Right cardiac atrium (tissue), 5 donors: ENCODE measurements around the gene SYNRG. TPM values are rescaled to one million over a fixed set of nuclear protein-coding genes. Genes with fewer than 3 reads are reported as not detected.

Experiments
- ATAC-seq, 2 donors: fragments of 200-7000 bp; cut with Tn5 transposase; one replicate each; pipeline versions ENCODE4 v1.8.0 to v1.9.1; 2020; ENCODE audit warnings: moderate library complexity in 2 of 2, mild to moderate bottlenecking in 1 of 2
- DNase-seq, 3 donors: peaks; one replicate each; pipeline ENCODE4 v3.0.0-alpha.2; 2020
- H3K27ac ChIP-seq: one replicate; pipeline ENCODE4 v1.5.1; 2013; ENCODE audit warnings: mild to moderate bottlenecking, low read length, control low read depth, moderate library complexity
- H3K27me3 ChIP-seq: one replicate; pipeline ENCODE4 v1.6.1; 2013; ENCODE audit not compliant: control insufficient read depth, insufficient read depth
- H3K4me1 ChIP-seq: one replicate; pipeline ENCODE4 v1.6.1; 2013; ENCODE audit warnings: low read length; ENCODE audit not compliant: control insufficient read depth, insufficient read depth
- H3K4me3 ChIP-seq: one replicate; pipeline ENCODE4 v1.5.1; 2013; ENCODE audit warnings: low read length, control low read depth
- H3K9me3 ChIP-seq: one replicate; pipeline ENCODE4 v1.6.1; 2013; ENCODE audit warnings: low read length; ENCODE audit not compliant: control insufficient read depth
- WGBS: extraction: QIAGEN DNeasy Blood & Tissue Kit; methylation state at CpG from one replicate; pipeline ENCODE4 v1.1.7; 2013; 5-methylcytosine and 5-hydroxymethylcytosine counted together
- intact Hi-C, 4 donors: fragments of 100-400 bp; cut with DNase I; formaldehyde crosslinking; loops; one replicate each; pipeline versions ENCODE4 v1.11.0 to v1.14.0; 2022 to 2023
- long read RNA-seq, 4 donors: library from polyadenylated mRNA; unstranded; transcript quantifications; one replicate each; pipeline ENCODE4 v2.0.0, GENCODE V29; 2020 to 2021
- polyA plus RNA-seq: library from polyadenylated mRNA; stranded (reverse); fragments of 200-250 nt; gene quantifications from one replicate; pipeline ENCODE4 v1.2.3, GENCODE V29; 2013
- total RNA-seq, 4 donors: library from RNA; stranded (reverse); fragmentation: NEBNext Ultra II Directional; extraction: Animal tissue kit (Norgen Biotek cat#: 25700); gene quantifications; one replicate each; pipeline ENCODE4 v1.2.1, GENCODE V29; 2021
- donor health status: healthy with polysubstance abuse.
- donor health status: DM: no; HTN: yes; CAD: no.
- donor health status: DM: no; HTN: no; CAD: no.
- donor health status: DM: no; HTN: yes; CAD: no; lungs with severe emphysema.
- donor health status: DM: yes; HTN: yes; CAD: no.

Gene SYNRG, protein sequence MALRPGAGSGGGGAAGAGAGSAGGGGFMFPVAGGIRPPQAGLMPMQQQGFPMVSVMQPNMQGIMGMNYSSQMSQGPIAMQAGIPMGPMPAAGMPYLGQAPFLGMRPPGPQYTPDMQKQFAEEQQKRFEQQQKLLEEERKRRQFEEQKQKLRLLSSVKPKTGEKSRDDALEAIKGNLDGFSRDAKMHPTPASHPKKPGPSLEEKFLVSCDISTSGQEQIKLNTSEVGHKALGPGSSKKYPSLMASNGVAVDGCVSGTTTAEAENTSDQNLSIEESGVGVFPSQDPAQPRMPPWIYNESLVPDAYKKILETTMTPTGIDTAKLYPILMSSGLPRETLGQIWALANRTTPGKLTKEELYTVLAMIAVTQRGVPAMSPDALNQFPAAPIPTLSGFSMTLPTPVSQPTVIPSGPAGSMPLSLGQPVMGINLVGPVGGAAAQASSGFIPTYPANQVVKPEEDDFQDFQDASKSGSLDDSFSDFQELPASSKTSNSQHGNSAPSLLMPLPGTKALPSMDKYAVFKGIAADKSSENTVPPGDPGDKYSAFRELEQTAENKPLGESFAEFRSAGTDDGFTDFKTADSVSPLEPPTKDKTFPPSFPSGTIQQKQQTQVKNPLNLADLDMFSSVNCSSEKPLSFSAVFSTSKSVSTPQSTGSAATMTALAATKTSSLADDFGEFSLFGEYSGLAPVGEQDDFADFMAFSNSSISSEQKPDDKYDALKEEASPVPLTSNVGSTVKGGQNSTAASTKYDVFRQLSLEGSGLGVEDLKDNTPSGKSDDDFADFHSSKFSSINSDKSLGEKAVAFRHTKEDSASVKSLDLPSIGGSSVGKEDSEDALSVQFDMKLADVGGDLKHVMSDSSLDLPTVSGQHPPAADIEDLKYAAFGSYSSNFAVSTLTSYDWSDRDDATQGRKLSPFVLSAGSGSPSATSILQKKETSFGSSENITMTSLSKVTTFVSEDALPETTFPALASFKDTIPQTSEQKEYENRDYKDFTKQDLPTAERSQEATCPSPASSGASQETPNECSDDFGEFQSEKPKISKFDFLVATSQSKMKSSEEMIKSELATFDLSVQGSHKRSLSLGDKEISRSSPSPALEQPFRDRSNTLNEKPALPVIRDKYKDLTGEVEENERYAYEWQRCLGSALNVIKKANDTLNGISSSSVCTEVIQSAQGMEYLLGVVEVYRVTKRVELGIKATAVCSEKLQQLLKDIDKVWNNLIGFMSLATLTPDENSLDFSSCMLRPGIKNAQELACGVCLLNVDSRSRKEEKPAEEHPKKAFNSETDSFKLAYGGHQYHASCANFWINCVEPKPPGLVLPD (N-terminal part only)
- total RNA-seq (10 to 100 TPM; 30.3 to 35.9 (median 35.5) TPM), polyA plus RNA-seq (6.0 TPM)
- long read RNA-seq, donor 1, partial matches to known transcripts: 15 of 25 reads
- long read RNA-seq, donor 1, other reads (novel, unspliced or antisense): 10 of 25 reads
- long read RNA-seq, donor 2, partial matches to known transcripts: 6 of 9 reads
- long read RNA-seq, donor 2, other reads (novel, unspliced or antisense): 3 of 9 reads
- long read RNA-seq, donor 3, partial matches to known transcripts: 36 of 45 reads
- long read RNA-seq, donor 3, other reads (novel, unspliced or antisense): 9 of 45 reads
- long read RNA-seq, donor 4, partial matches to known transcripts: 12 of 19 reads
- long read RNA-seq, donor 4, other reads (novel, unspliced or antisense): 6 of 19 reads

DNA sequence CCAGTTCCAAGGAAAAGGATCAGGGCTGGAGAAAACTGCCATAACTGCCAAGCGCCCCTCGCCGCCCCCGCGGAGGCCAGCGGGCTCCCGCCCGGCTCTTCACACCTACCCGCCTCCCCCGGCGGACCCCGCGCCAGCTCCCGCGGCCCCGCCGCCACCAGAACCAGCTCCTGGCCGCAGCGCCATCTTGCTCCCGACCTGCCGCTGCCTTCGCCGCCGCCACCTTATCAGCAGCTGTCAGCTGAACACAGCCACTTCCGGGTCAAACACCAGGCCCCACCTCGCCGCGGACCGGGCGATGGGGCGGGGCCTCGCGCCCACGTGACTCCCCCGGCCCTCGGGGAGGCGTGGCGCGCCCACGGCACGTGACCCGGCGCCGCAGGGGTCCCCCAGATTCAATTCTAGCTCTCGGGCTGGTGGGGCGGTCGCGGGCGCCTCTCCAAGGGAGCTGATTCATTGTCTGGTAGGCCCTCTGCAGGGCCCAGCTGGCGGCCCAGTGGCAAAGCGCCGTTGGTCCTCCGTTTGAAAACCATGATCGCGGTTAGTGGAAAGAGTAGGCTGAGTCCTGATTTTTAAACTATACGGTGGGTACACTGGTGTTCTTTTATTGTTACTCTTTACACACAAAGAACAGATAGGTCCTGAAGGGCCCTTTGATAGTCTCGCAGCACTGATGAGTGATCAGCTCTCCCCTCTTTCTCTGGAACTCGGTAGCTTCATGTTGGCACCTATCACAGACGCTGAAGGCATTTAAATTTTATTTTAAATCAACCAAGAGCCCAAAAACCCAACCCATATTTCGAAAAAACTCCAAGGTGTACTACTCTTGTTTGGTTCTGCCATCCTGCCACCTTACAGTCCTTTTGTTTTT lies at the start of gene SYNRG:
SYNRG (minus strand) TSS at position 249 of the 871 bp plus-strand sequence; CDS start at position 186, 63 bp downstream.
- intact Hi-C loops: no loop called here
- Histone ChIP-seq H3K9me3 (no peaks in the 10 kb centered on the region), H3K27me3 (no peaks in the 10 kb centered on the region), H3K4me1 (peaks cover 2% of the 10 kb centered on the region), H3K27ac (peak within 1 kb of the TSS; percentile 66), H3K4me3 (peak within 1 kb of the TSS; percentile 85)
- DNase-seq (peak; percentile 98 to 99 (median 98)), ATAC-seq (peak; percentile 99)
- WGBS: 2% methylated on average over 60 of the region's 60 CpGs

DNA sequence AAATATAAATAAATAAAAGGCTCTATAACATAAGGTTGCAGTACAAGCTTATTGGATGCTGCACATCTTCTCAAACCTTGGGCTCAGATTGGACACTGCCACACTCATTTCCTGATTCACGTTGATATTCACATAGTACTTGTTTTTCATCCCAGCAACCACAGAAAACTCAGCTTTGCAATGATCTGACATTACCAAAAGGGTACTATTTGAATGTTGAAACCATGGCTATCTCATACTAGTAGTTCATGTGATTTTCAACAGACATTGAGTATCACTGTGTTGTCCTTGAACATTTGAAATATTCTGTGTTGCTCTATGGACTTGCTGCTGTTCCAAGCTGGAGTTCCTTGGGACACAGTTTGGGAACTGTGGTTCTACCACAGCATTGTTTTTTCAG lies 48.0 kb upstream of the SYNRG start:
- Histone ChIP-seq H3K27me3 (no peaks in the 10 kb centered on the region), H3K27ac (no peak overlapping the region), H3K4me1 (no peaks in the 10 kb centered on the region), H3K9me3 (no peaks in the 10 kb centered on the region), H3K4me3 (no peak overlapping the region)
- DNase-seq (no peak), ATAC-seq (no peak)
- intact Hi-C loops: loop anchor here in 1 of 4 donors (10.0 kb wide), 1 partner anchor 118 kb away; no protein-coding TSS in a partner anchor
- WGBS: 65% methylated on average over 1 of the region's 1 CpG

DNA sequence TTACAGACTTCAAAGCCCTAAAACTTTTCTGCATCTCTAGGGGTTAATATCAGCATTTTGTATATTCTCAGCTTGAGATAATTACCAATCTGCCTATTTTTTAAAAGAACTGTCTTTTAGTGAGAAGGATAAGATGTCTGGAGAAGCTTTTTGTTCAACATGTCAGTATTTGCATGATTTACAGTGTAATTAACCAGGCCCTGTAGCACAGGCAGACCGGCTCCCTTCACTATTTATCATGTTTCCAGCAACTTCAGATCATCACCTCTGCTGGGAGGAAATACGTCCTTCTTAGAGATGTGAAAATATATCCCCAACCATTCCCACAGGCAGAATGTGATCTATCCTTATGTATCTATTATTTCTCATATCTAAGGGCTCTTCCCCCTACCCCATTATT lies 42.6 kb upstream of the SYNRG start:
- no peak overlapping the region for H3K27ac ChIP-seq
- H3K9me3 ChIP-seq: no peaks in the 10 kb centered on the region
- ATAC-seq: no peak

DNA sequence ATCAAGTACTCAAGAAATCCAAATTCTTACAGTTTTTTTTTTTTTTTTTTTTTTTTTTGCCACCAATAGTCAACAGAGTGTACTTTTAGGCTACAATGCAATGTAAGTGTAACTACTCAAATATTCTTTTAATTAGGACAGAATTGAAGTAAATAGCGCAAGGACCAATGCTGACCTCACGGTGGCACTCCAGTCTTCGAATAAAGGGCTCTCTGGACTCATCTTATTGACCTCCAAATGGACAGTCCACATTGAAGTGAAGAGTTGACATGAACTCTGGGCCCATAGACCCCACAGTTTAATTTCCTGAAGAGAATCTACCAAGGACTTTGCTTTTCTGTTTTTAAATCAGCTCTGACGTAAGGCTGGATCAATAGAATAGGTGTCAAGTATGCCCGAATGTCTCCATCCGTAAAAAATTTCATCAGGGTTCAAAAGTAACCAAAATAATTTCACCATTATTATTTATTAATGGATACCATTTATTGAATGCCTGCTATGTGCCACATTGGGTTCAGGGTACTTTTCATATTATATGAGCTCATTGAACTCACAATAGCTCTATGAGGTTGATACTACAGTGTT lies 41.3 kb upstream of the SYNRG start:
- DNase-seq (peak in 1 of 3 donors; percentile 50), ATAC-seq (peak in 1 of 2 donors; percentile 38)
- WGBS: 61% methylated on average over 6 of the region's 6 CpGs
- Histone ChIP-seq H3K4me3 (no peak overlapping the region), H3K27me3 (no peaks in the 10 kb centered on the region), H3K4me1 (no peaks in the 10 kb centered on the region), H3K9me3 (no peaks in the 10 kb centered on the region), H3K27ac (no peak overlapping the region)
- intact Hi-C loops: loop anchor here in 2 of 4 donors (5.0 to 10.0 kb wide), 2 partner anchors 122 to 124 kb away; no protein-coding TSS in a partner anchor

More for the DNA sequence above, 42.6 kb upstream of the SYNRG start:
- DNase-seq: no peak
- 59% methylated on average over 2 of the region's 2 CpGs for WGBS
- no peak overlapping the region for H3K4me3 ChIP-seq
- no peaks in the 10 kb centered on the region for H3K4me1 ChIP-seq
- no peaks in the 10 kb centered on the region for H3K27me3 ChIP-seq
- intact Hi-C loops: loop anchor here in 2 of 4 donors (5.0 to 10.0 kb wide), 2 partner anchors 120 to 123 kb away; no protein-coding TSS in a partner anchor

DNA sequence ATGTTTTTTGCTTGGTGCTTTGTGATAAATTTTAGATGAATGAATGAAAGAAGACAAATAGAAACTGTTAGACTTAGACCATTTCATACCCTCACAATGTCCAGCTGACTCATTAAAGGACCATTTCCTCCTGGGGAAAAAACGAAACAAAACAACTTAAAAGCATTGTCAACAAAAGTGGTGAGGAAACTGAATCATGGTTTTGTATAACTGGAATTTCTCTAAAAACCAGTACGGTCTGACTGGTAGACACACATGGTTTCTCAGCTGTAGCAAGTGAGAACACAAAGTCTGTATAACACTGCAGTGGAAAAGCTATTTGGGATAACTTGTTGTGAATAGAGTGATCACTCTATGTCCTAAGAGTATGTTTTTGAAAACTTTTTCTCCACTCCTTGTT lies 39.3 kb upstream of the SYNRG start:
- Histone ChIP-seq H3K4me1 (no peaks in the 10 kb centered on the region), H3K27me3 (no peaks in the 10 kb centered on the region), H3K27ac (no peak overlapping the region), H3K9me3 (no peaks in the 10 kb centered on the region), H3K4me3 (no peak overlapping the region)
- intact Hi-C loops: loop anchor here in 2 of 4 donors (5.0 to 10.0 kb wide), 2 partner anchors 166 to 169 kb away; no protein-coding TSS in a partner anchor
- ATAC-seq (peak in 1 of 2 donors; percentile 17), DNase-seq (no peak)
- WGBS: 44% methylated on average over 2 of the region's 2 CpGs

DNA sequence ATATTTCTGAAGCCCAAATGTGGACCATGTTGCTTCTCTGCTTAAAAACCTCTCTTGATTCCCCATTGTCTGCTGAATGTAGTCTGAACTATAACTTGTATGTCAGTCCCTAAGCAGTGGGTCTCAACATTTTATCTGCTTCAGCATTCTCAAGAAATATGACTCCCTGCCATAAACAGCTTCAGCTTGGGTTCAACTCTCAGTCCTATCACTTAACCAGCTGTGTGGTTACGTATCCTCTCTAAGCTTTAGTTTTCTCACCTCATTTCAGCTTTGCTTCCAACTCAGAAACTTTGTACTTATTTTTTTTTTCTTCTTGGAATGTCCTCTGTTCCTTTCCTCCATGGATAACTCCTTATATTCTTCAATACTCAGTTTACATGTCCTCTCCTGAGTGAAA lies 38.6 kb upstream of the SYNRG start:
- DNase-seq (no peak), ATAC-seq (no peak)
- intact Hi-C loops: loop anchor here in 2 of 4 donors (5.0 to 10.0 kb wide), 2 partner anchors 167 to 169 kb away; no protein-coding TSS in a partner anchor
- no peaks in the 10 kb centered on the region for H3K27me3 ChIP-seq
- no peak overlapping the region for H3K4me3 ChIP-seq
- no peak overlapping the region for H3K27ac ChIP-seq
- no peaks in the 10 kb centered on the region for H3K4me1 ChIP-seq
- WGBS: 61% methylated on average over 1 of the region's 1 CpG
- H3K9me3 ChIP-seq: no peaks in the 10 kb centered on the region

DNA sequence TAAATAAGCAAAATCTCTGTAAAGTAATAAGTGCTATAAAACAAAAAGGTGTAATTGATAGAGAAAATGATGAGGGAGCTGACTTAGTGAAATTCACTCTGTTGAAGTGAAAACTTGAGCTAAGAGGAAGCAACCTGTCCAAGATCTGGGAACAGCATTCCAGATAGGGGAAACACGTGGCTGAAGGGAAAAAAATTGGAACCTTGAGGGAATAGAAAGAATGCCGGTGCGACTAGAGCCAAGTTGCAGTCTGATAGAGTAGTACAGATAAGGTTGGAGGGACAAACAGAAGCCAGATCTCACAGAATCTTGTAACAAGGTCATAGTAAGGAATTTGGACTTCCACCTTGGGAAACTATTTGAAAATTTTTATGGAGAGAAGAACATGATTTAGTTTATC lies 34.7 kb upstream of the SYNRG start:
- H3K27me3 ChIP-seq: no peaks in the 10 kb centered on the region
- ATAC-seq (peak in 1 of 2 donors; percentile 34), DNase-seq (no peak)
- peak overlapping the region; percentile 83 for H3K4me3 ChIP-seq
- H3K9me3 ChIP-seq: no peaks in the 10 kb centered on the region
- WGBS: 7% methylated on average over 3 of the region's 3 CpGs
- H3K4me1 ChIP-seq: no peaks in the 10 kb centered on the region
- H3K27ac ChIP-seq: no peak overlapping the region
- intact Hi-C loops: loop anchor here in 1 of 4 donors (10.0 kb wide), 1 partner anchor 171 kb away; no protein-coding TSS in a partner anchor

DNA sequence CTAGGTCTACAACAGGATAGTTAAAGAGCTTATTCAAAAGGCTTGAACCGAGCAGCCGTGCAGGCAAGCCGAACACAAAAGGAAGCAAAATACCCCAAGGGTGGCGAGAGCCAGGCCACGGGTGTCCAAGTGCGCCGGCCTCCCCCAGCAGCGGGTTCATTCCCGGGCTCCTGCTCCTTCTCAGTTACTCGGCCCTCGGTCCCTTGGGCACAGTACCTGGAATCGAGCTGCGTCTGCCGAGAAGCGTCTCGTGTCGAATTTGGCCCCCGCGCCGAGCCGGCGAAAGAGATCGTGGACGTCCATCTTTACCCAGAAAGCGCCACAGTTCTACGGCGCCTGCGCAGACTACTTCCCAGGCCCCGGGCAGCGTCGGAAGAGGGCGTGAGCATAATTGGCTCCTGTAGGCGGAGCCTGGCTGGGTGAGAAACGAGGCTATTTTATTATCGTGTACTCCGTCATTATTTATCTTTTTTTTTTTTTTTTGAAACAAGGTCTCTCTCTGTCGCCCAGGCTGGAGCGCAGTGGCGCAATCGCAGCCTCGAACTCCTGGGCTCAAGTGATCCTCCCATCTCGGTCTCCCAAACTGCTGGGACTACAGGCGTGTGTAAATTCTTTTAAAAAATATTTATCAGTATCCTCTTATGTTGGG lies 34.0 kb upstream of the SYNRG start, which contains the start of gene DDX52:
DDX52 (minus strand) TSS at position 329 of the 649 bp plus-strand sequence; CDS start at position 303, 26 bp downstream.
- DNase-seq (peak; percentile 96 to 98 (median 96)), ATAC-seq (peak; percentile 99)
- H3K4me1 ChIP-seq: no peaks in the 10 kb centered on the region
- WGBS: under 1% methylated on average over 43 of the region's 43 CpGs
- H3K9me3 ChIP-seq: no peaks in the 10 kb centered on the region
- no peaks in the 10 kb centered on the region for H3K27me3 ChIP-seq
- intact Hi-C loops: loop anchor here in 1 of 4 donors (10.0 kb wide), 1 partner anchor 172 kb away; no protein-coding TSS in a partner anchor
- peak within 1 kb of the TSS; percentile 83 for H3K4me3 ChIP-seq
- peak within 1 kb of the TSS; percentile 90 for H3K27ac ChIP-seq
